ENCODE data around the gene WDR64.
"Not testable (repeated sequence)": the region's sequence is repeated elsewhere in the genome, so short reads cannot be mapped to it uniquely, and the experiment has no call there.

Gene WDR64

GRCh38 chr1:241735493-241735926, 83.4 kb downstream of the WDR64 start:
- DNase-seq (ENCODE audit: low read depth in 1 of 2, low spot score in 1 of 2), result not testable (repeated sequence)

GRCh38 chr1:241736387-241736786, 84.3 kb downstream of the WDR64 start:
- DNase-seq (ENCODE audit: low read depth in 1 of 2, low spot score in 1 of 2), result no peak

GRCh38 chr1:241738284-241739078, 86.4 kb downstream of the WDR64 start:
- no peak for DNase-seq (ENCODE audit: low read depth in 1 of 2, low spot score in 1 of 2)

GRCh38 chr1:241742084-241742483, 90.0 kb downstream of the WDR64 start:
- DNase-seq (ENCODE audit: low read depth in 1 of 2, low spot score in 1 of 2), result no peak

GRCh38 chr1:241744591-241744990, 92.5 kb downstream of the WDR64 start:
- no peak for DNase-seq (ENCODE audit: low read depth in 1 of 2, low spot score in 1 of 2)

- DNase-seq (ENCODE audit: low read depth in 1 of 2, low spot score in 1 of 2), result no peak
Observed at GRCh38 chr1:241747992-241748391, 95.9 kb downstream of the WDR64 start.

GRCh38 chr1:241749041-241749944, 97.2 kb downstream of the WDR64 start:
- DNase-seq (ENCODE audit: low read depth in 1 of 2, low spot score in 1 of 2), result no peak

GRCh38 chr1:241749945-241750695, 98.0 kb downstream of the WDR64 start:
- no peak for DNase-seq (ENCODE audit: low read depth in 1 of 2, low spot score in 1 of 2)

- DNase-seq (ENCODE audit: low read depth in 1 of 2, low spot score in 1 of 2), result no peak
Observed at GRCh38 chr1:241751524-241751923, 99.4 kb downstream of the WDR64 start.

GRCh38 chr1:241762713-241763339, 110.7 kb downstream of the WDR64 start:
- no peak for DNase-seq (ENCODE audit: low read depth in 1 of 2, low spot score in 1 of 2)

- DNase-seq (ENCODE audit: low read depth in 1 of 2, low spot score in 1 of 2), result no peak
Observed at GRCh38 chr1:241765390-241765789, 113.3 kb downstream of the WDR64 start.

GRCh38 chr1:241767737-241768136, 115.7 kb downstream of the WDR64 start:
- no peak for DNase-seq (ENCODE audit: low read depth in 1 of 2, low spot score in 1 of 2)

- DNase-seq (ENCODE audit: low read depth in 1 of 2, low spot score in 1 of 2), result no peak
Observed at GRCh38 chr1:241770115-241770514, 118.0 kb downstream of the WDR64 start.

GRCh38 chr1:241771117-241771516, 119.0 kb downstream of the WDR64 start:
- no peak for DNase-seq (ENCODE audit: low read depth in 1 of 2, low spot score in 1 of 2)

- DNase-seq (ENCODE audit: low read depth in 1 of 2, low spot score in 1 of 2), result no peak
Observed at GRCh38 chr1:241772932-241773500, 120.9 kb downstream of the WDR64 start.

GRCh38 chr1:241773991-241774390, 121.9 kb downstream of the WDR64 start:
- DNase-seq (ENCODE audit: low read depth in 1 of 2, low spot score in 1 of 2), result no peak

GRCh38 chr1:241775021-241775420, 122.9 kb downstream of the WDR64 start:
- no peak for DNase-seq (ENCODE audit: low read depth in 1 of 2, low spot score in 1 of 2)

GRCh38 chr1:241776911-241777310, 124.8 kb downstream of the WDR64 start:
- DNase-seq (ENCODE audit: low read depth in 1 of 2, low spot score in 1 of 2), result no peak

- DNase-seq (ENCODE audit: low read depth in 1 of 2, low spot score in 1 of 2), result no peak
Observed at GRCh38 chr1:241778117-241778516, 126.0 kb downstream of the WDR64 start.

GRCh38 chr1:241779897-241780296, 127.8 kb downstream of the WDR64 start:
- no peak for DNase-seq (ENCODE audit: low read depth in 1 of 2, low spot score in 1 of 2)

- DNase-seq (ENCODE audit: low read depth in 1 of 2, low spot score in 1 of 2), result no peak
Observed at GRCh38 chr1:241782396-241782795, 130.3 kb downstream of the WDR64 start.

All from activated T-helper 1 cell treated with anti-CD3 and anti-CD28 coated beads, Interleukin-2, amount 50 U/mL, for 16 hours (primary cell).